ENCODE measurements around the gene LCLAT1. TPM values are rescaled to one million over a fixed set of nuclear protein-coding genes. Genes with fewer than 3 reads are reported as not detected.

Gene LCLAT1
- total and polyA plus RNA-seq, 12 donors: 8.0 to 56.4 (median 42.7) TPM

GRCh38 chr2:30649828-30650227, 202.8 kb downstream of the LCLAT1 start:
- intact Hi-C loops (cut with DNase I): no loop called here
- Histone ChIP-seq H3K4me1 (peaks cover 0 to 10% (median 0%) of the 10 kb centered on the region in 9 donors), H3K4me3 (no peak overlapping the region), H3K27ac (no peak overlapping the region), H3K36me3 (no peaks in the 10 kb centered on the region), H3K27me3 (no peaks in the 10 kb centered on the region), H3K9me3 (no peaks in the 10 kb centered on the region)
- ATAC-seq (no peak), DNase-seq (no peak)
- WGBS, 2 donors: 77 to 84% methylated on average over 5 of the region's 5 CpGs
- TF ChIP-seq, protein P1, sequence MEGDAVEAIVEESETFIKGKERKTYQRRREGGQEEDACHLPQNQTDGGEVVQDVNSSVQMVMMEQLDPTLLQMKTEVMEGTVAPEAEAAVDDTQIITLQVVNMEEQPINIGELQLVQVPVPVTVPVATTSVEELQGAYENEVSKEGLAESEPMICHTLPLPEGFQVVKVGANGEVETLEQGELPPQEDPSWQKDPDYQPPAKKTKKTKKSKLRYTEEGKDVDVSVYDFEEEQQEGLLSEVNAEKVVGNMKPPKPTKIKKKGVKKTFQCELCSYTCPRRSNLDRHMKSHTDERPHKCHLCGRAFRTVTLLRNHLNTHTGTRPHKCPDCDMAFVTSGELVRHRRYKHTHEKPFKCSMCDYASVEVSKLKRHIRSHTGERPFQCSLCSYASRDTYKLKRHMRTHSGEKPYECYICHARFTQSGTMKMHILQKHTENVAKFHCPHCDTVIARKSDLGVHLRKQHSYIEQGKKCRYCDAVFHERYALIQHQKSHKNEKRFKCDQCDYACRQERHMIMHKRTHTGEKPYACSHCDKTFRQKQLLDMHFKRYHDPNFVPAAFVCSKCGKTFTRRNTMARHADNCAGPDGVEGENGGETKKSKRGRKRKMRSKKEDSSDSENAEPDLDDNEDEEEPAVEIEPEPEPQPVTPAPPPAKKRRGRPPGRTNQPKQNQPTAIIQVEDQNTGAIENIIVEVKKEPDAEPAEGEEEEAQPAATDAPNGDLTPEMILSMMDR (IDR thresholded peaks at IDR 0.05): no peak

- ATAC-seq (no peak), DNase-seq (no peak)
- no peaks in the 10 kb centered on the region for H3K36me3 ChIP-seq
- 85 to 89% methylated on average over 8 of the region's 8 CpGs for WGBS, 2 donors
- no peaks in the 10 kb centered on the region for H3K9me3 ChIP-seq
- H3K27me3 ChIP-seq: no peaks in the 10 kb centered on the region
- H3K27ac ChIP-seq: no peak overlapping the region
- TF ChIP-seq, protein P1 (IDR thresholded peaks at IDR 0.05): no peak
- intact Hi-C loops (cut with DNase I): no loop called here
- H3K4me1 ChIP-seq: peaks cover 0 to 21% (median 0%) of the 10 kb centered on the region in 9 donors
- H3K4me3 ChIP-seq: no peak overlapping the region
Measured at GRCh38 chr2:30652271-30652915, 205.3 kb downstream of the LCLAT1 start.

- H3K27me3 ChIP-seq: no peaks in the 10 kb centered on the region
- intact Hi-C loops (cut with DNase I): no loop called here
- no peaks in the 10 kb centered on the region for H3K36me3 ChIP-seq
- peak in 1 of 2 donors; percentile 22 for DNase-seq
- H3K4me1 ChIP-seq: peaks cover 0 to 21% (median 0%) of the 10 kb centered on the region in 9 donors
- no peak overlapping the region for H3K27ac ChIP-seq
- ATAC-seq: peak in 7 of 8 donors; percentile 34 to 74 (median 62)
- TF ChIP-seq, protein P1 (IDR thresholded peaks at IDR 0.05): no peak
- H3K9me3 ChIP-seq: no peaks in the 10 kb centered on the region
- WGBS, 2 donors: 62 to 71% methylated on average over 2 of the region's 2 CpGs
- H3K4me3 ChIP-seq: no peak overlapping the region
Measured at GRCh38 chr2:30653847-30654246, 206.8 kb downstream of the LCLAT1 start.

GRCh38 chr2:30654404-30654803, 207.4 kb downstream of the LCLAT1 start:
- no peak for ATAC-seq
- no peak for DNase-seq
- H3K9me3 ChIP-seq: no peaks in the 10 kb centered on the region
- no peak overlapping the region for H3K27ac ChIP-seq
- H3K36me3 ChIP-seq: no peaks in the 10 kb centered on the region
- peaks cover 0 to 16% (median 0%) of the 10 kb centered on the region in 9 donors for H3K4me1 ChIP-seq
- H3K27me3 ChIP-seq: no peaks in the 10 kb centered on the region
- no peak overlapping the region for H3K4me3 ChIP-seq
- WGBS, 2 donors: 91 to 95% methylated on average over 3 of the region's 3 CpGs
- TF ChIP-seq, protein P1 (IDR thresholded peaks at IDR 0.05): no peak
- intact Hi-C loops (cut with DNase I): no loop called here

Data from heart right ventricle (tissue), 16 donors.